ENCODE measurements around the gene GRIK2. TPM values are rescaled to one million over a fixed set of nuclear protein-coding genes. Genes with fewer than 3 reads are reported as not detected.

GRIK2 gene
- total RNA-seq, 2 experiments from 2014 or later: 0.14 TPM; not detected in 1

DNA sequence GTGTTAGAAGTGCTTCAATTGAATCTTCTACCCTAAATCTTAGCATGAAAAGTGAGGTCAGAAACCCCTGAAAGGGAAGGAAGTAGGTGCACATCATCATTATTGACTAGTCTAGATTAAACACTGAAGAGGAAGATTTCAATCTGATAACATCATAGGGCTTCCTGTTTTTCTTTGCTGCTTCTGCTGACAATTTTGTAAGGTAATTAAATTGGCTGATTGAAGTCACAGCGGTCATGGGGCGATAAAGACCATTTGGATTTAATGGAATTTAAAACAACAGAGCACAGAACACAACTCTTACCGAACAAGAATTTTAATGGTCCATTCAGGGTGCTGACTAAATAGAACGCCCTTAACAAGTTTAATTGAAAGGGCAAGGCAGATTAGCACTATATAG is 11.3 kb downstream of the GRIK2 start:
- ATAC-seq (ENCODE audit: low read depth): no peak
- H3K4me3 Mint-ChIP-seq: no peak overlapping the region
- no peak overlapping the region for H3K27ac Mint-ChIP-seq

GRCh38 chr6:101413773-101414172 is 20.3 kb downstream of the GRIK2 start:
- DNase-seq (no peak), ATAC-seq (ENCODE audit: low read depth) (no peak)
- Mint-ChIP-seq H3K27me3 (no peaks in the 10 kb centered on the region), H3K4me3 (no peak overlapping the region), H3K36me3 (no peaks in the 10 kb centered on the region), H3K9me3 (peaks cover 2% of the 10 kb centered on the region), H3K27ac (no peak overlapping the region), H3K4me1 (no peaks in the 10 kb centered on the region)
- POLR2A ChIA-PET: no interaction called here

More for the DNA sequence above, 11.3 kb downstream of the GRIK2 start:
- POLR2A ChIA-PET: no interaction called here
- DNase-seq: no peak
- H3K27me3 Mint-ChIP-seq: peaks cover 35% of the 10 kb centered on the region
- H3K9me3 Mint-ChIP-seq: peaks cover 3% of the 10 kb centered on the region
- no peaks in the 10 kb centered on the region for H3K4me1 Mint-ChIP-seq
- no peaks in the 10 kb centered on the region for H3K36me3 Mint-ChIP-seq

GRCh38 chr6:101417900-101418299 is 24.4 kb downstream of the GRIK2 start:
- Mint-ChIP-seq H3K9me3 (peaks cover 2% of the 10 kb centered on the region), H3K27ac (no peak overlapping the region), H3K27me3 (no peaks in the 10 kb centered on the region), H3K4me3 (no peak overlapping the region), H3K4me1 (no peaks in the 10 kb centered on the region), H3K36me3 (no peaks in the 10 kb centered on the region)
- POLR2A ChIA-PET: no interaction called here
- no peak for ATAC-seq (ENCODE audit: low read depth)
- no peak for DNase-seq

DNA sequence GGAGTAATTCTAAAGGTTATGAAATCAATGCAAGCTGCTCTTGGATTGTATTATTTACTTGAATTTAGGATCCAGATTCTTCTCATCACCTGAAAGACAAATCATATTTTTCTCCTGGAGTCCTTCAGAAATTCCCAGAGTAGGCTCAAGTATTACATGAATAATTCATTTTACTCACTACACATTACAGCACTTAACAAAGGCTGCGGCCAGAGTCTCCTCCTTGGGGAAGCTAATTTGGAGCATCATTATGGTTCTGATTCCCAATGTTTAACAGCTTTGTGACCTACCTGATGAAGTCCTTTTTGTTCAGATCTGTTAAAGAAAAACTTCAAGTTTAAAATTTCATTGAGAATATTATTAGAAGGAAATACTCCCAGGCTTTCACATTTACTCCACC is 28.7 kb downstream of the GRIK2 start:
- Mint-ChIP-seq H3K27me3 (no peaks in the 10 kb centered on the region), H3K4me1 (no peaks in the 10 kb centered on the region), H3K36me3 (no peaks in the 10 kb centered on the region), H3K4me3 (no peak overlapping the region), H3K27ac (no peak overlapping the region), H3K9me3 (peaks cover 4% of the 10 kb centered on the region)
- POLR2A ChIA-PET: no interaction called here
- DNase-seq (no peak), ATAC-seq (ENCODE audit: low read depth) (no peak)

DNA sequence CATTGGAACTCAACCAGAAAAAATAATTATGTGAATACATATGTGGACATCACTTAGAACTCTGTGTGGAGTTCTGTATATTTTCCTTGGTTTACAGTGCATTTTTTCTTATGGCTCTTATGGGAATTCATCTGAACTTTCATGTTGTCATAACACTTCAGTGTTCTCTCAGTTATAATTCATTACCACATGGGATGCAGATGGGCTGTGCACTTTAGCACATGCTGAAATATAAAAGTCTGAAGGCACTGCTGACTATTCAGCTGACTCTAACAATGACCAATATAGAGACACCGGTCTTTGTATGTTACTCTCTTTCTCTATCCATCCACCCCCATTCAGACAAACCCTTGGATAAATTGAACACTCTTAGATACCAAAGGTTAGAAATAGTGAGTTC is 29.3 kb downstream of the GRIK2 start:
- Mint-ChIP-seq H3K9me3 (peaks cover 4% of the 10 kb centered on the region), H3K27me3 (no peaks in the 10 kb centered on the region), H3K36me3 (no peaks in the 10 kb centered on the region), H3K27ac (no peak overlapping the region), H3K4me3 (no peak overlapping the region), H3K4me1 (no peaks in the 10 kb centered on the region)
- POLR2A ChIA-PET: no interaction called here
- ATAC-seq (ENCODE audit: low read depth) (no peak), DNase-seq (no peak)

GRCh38 chr6:101429270-101429669 is 35.8 kb downstream of the GRIK2 start:
- Mint-ChIP-seq H3K27ac (no peak overlapping the region), H3K27me3 (no peaks in the 10 kb centered on the region), H3K9me3 (peaks cover 4% of the 10 kb centered on the region), H3K36me3 (no peaks in the 10 kb centered on the region), H3K4me3 (no peak overlapping the region), H3K4me1 (no peaks in the 10 kb centered on the region)
- DNase-seq (no peak), ATAC-seq (ENCODE audit: low read depth) (no peak)
- POLR2A ChIA-PET: no interaction called here

DNA sequence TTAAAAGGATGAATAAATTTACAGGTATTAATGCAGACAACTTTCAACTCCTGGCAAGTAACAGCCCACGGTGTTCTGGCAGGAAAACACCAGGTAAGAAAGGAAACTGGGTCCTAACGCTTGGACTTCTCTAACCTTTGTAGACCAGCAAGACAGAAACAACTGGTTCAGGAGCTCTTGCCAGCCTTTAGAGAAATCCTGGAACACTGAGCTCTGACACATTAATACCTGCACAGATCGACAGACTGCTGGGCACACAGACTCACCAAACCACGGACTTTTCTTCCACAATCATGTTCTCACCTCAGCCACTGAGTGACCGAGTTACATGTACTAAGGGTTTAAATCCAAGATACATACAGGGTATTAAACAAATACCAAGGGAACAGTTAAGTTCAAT is 36.3 kb downstream of the GRIK2 start:
- no peak overlapping the region for H3K27ac Mint-ChIP-seq

DNA sequence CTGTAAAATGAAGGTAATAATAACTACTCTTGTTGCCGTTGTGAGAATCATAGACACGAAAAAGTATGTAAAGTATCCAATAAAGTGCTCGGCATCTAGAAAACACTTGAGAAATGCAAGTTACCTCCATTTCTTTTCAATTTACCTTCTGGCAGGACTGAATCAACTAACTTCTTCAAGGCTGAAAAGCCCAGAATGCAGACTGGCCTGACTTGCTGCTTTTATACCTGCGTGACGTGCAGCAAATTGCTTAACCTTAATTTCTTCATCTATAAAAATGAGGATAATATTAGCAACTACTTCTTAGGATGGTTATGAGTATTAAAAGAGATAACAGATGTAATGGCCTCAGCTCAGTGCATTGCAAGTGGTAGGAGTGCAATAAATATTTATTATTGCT is 39.6 kb downstream of the GRIK2 start:
- POLR2A ChIA-PET: no interaction called here
- Mint-ChIP-seq H3K9me3 (peaks cover 1% of the 10 kb centered on the region), H3K27ac (no peak overlapping the region), H3K4me3 (no peak overlapping the region), H3K36me3 (no peaks in the 10 kb centered on the region), H3K27me3 (no peaks in the 10 kb centered on the region), H3K4me1 (no peaks in the 10 kb centered on the region)
- ATAC-seq (ENCODE audit: low read depth): no peak
- DNase-seq: no peak

More for the DNA sequence above, 36.3 kb downstream of the GRIK2 start:
- Mint-ChIP-seq H3K4me1 (no peaks in the 10 kb centered on the region), H3K36me3 (no peaks in the 10 kb centered on the region), H3K27me3 (no peaks in the 10 kb centered on the region), H3K4me3 (no peak overlapping the region), H3K9me3 (peaks cover 4% of the 10 kb centered on the region)
- no peak for ATAC-seq (ENCODE audit: low read depth)
- POLR2A ChIA-PET: no interaction called here
- no peak for DNase-seq

GRCh38 chr6:101434601-101435000 is 41.1 kb downstream of the GRIK2 start:
- Mint-ChIP-seq H3K9me3 (peaks cover 1% of the 10 kb centered on the region), H3K27ac (no peak overlapping the region), H3K36me3 (no peaks in the 10 kb centered on the region), H3K27me3 (no peaks in the 10 kb centered on the region), H3K4me3 (no peak overlapping the region), H3K4me1 (no peaks in the 10 kb centered on the region)
- POLR2A ChIA-PET: no interaction called here
- no peak for DNase-seq
- ATAC-seq (ENCODE audit: low read depth): no peak

- ATAC-seq (ENCODE audit: low read depth) (no peak), DNase-seq (no peak)
- no peaks in the 10 kb centered on the region for H3K4me1 Mint-ChIP-seq
- peaks cover 1% of the 10 kb centered on the region for H3K9me3 Mint-ChIP-seq
- H3K4me3 Mint-ChIP-seq: no peak overlapping the region
- POLR2A ChIA-PET: no interaction called here
- no peak overlapping the region for H3K27ac Mint-ChIP-seq
- no peaks in the 10 kb centered on the region for H3K27me3 Mint-ChIP-seq
- H3K36me3 Mint-ChIP-seq: no peaks in the 10 kb centered on the region
Measured at GRCh38 chr6:101435038-101435437, 41.5 kb downstream of the GRIK2 start.

DNA sequence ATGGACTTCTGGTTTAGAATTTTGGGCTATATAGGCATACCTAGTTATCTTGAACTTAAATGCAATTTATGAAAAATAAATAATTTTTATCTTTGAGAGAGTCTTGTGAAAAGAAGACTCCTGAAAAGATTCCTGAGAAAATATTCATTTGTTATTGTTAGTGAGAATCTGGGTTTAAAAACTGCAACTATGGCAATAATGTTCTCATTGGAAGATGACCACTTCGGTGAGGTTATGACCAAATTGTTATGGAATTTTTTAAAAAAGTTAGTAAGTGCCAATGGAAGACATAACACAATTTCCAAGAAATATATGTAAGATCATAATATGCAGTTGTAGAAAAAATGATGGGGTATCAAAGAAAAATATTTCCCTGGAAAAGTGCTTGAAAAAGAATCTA is 46.3 kb downstream of the GRIK2 start:
- peaks cover 1% of the 10 kb centered on the region for H3K9me3 Mint-ChIP-seq
- no peaks in the 10 kb centered on the region for H3K4me1 Mint-ChIP-seq
- ATAC-seq (ENCODE audit: low read depth) (no peak), DNase-seq (no peak)
- no peak overlapping the region for H3K4me3 Mint-ChIP-seq
- no peaks in the 10 kb centered on the region for H3K36me3 Mint-ChIP-seq
- POLR2A ChIA-PET: no interaction called here
- no peaks in the 10 kb centered on the region for H3K27me3 Mint-ChIP-seq
- H3K27ac Mint-ChIP-seq: no peak overlapping the region

DNA sequence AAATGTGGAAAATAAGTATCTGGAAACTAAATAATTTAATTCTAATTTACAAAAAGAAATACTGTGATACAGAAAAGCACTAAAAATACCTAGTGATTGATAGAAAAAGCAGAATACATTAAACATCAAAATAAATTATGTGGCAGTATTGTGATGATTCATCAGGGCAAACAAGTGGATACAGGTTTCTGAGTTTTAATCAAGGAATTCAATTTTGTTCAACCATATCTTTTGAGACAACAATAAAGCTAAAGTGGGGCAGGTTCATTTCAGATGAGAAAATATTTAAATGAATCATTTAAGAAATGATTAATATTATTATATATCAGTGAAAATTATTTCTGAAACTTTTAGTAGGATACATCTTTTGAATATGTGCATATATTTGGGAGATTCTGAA is 49.8 kb downstream of the GRIK2 start:
- Mint-ChIP-seq H3K4me1 (no peaks in the 10 kb centered on the region), H3K27me3 (no peaks in the 10 kb centered on the region), H3K36me3 (no peaks in the 10 kb centered on the region), H3K27ac (no peak overlapping the region), H3K9me3 (no peaks in the 10 kb centered on the region), H3K4me3 (no peak overlapping the region)
- POLR2A ChIA-PET: no interaction called here
- DNase-seq (no peak), ATAC-seq (ENCODE audit: low read depth) (no peak)

DNA sequence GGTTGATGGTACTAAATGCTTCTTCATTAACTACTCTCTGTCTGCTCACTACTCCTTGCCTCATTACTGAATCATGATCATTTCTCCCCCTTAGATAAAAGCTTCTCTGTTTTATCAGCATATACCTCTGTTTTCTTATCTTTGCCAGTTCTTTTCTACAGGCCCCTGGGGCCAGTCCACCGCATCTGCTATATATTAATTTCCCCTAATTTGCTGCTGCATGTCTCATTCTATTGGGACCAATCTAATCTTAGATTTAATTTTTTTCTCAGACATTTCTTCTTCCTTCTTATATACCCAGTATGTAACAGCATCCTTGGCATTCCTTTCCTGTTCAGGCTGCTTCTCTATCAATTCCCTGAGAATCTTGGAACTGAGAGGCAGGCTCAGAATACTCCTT is 51.2 kb downstream of the GRIK2 start:
- POLR2A ChIA-PET: no interaction called here
- Mint-ChIP-seq H3K9me3 (no peaks in the 10 kb centered on the region), H3K27ac (no peak overlapping the region), H3K27me3 (no peaks in the 10 kb centered on the region), H3K4me3 (no peak overlapping the region), H3K4me1 (no peaks in the 10 kb centered on the region), H3K36me3 (no peaks in the 10 kb centered on the region)
- ATAC-seq (ENCODE audit: low read depth): no peak
- DNase-seq: no peak

- ATAC-seq (ENCODE audit: low read depth) (no peak), DNase-seq (no peak)
- Mint-ChIP-seq H3K9me3 (no peaks in the 10 kb centered on the region), H3K27me3 (no peaks in the 10 kb centered on the region), H3K4me3 (no peak overlapping the region), H3K27ac (no peak overlapping the region), H3K4me1 (no peaks in the 10 kb centered on the region), H3K36me3 (no peaks in the 10 kb centered on the region)
- POLR2A ChIA-PET: no interaction called here
Measured at GRCh38 chr6:101445527-101445926, 52.0 kb downstream of the GRIK2 start.

DNA sequence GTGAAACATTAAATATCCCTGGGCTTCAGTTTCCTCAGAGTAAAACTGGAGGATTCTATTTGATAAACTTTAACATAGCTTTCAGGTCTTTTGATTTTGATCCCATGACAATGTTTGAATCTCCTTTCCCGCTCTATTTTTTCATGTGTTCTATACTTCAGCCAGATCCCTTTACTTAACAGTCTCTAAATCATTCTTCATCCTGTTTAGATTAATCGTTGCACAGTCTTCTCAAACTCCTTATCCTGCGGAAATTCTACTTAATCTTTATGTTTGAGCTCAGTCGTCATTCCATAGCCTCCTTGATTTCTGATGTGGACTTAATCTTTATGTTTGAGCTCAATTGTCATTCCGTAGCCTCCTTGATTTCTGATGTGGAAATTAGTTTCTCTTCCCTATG is 57.4 kb downstream of the GRIK2 start:
- ATAC-seq (ENCODE audit: low read depth) (no peak), DNase-seq (no peak)
- Mint-ChIP-seq H3K4me3 (no peak overlapping the region), H3K4me1 (no peaks in the 10 kb centered on the region), H3K27me3 (no peaks in the 10 kb centered on the region), H3K9me3 (no peaks in the 10 kb centered on the region), H3K36me3 (no peaks in the 10 kb centered on the region), H3K27ac (no peak overlapping the region)
- POLR2A ChIA-PET: no interaction called here
